Activated T-helper 17 cell treated with anti-CD3 and anti-CD28 coated beads, Interleukin-2, amount 50 U/mL, for 72 hours (primary cell): Measurements from ENCODE around the gene SMURF1. TPM values are rescaled to one million over a fixed set of nuclear protein-coding genes. Genes with fewer than 3 reads are reported as not detected.

ENCODE experiments used
- ATAC-seq: fragments of 150-1000 bp; cut with Tn5 transposase; replicated peaks from 2 replicates; pipeline ENCODE4 v1.10.0; 2021; ENCODE audit warnings: mild to moderate bottlenecking, moderate library complexity
- H3K27ac Mint-ChIP-seq: one replicate; pipeline ENCODE4 v1.8.0; 2022; ENCODE audit warnings: mixed read lengths
- H3K27me3 Mint-ChIP-seq: one replicate; pipeline ENCODE4 v1.8.0; 2022; ENCODE audit warnings: mixed read lengths
- H3K36me3 Mint-ChIP-seq: one replicate; pipeline ENCODE4 v1.8.0; 2022; ENCODE audit warnings: low read depth, mild to moderate bottlenecking, mixed read lengths
- H3K4me1 Mint-ChIP-seq: one replicate; pipeline ENCODE4 v1.8.0; 2022; ENCODE audit warnings: mixed read lengths
- H3K4me3 Mint-ChIP-seq: one replicate; pipeline ENCODE4 v1.8.0; 2022; ENCODE audit warnings: mild to moderate bottlenecking, mixed read lengths
- H3K9me3 Mint-ChIP-seq: one replicate; pipeline ENCODE4 v1.8.0; 2022; ENCODE audit warnings: mixed read lengths
- total RNA-seq, 2 donors: library from RNA; stranded (reverse); gene quantifications; one replicate each; pipeline ENCODE4 v1.2.3, GENCODE V29; 2022

The SMURF1 gene
- total RNA-seq, 2 donors from 2014 or later: 23.0 to 26.0 TPM

DNA sequence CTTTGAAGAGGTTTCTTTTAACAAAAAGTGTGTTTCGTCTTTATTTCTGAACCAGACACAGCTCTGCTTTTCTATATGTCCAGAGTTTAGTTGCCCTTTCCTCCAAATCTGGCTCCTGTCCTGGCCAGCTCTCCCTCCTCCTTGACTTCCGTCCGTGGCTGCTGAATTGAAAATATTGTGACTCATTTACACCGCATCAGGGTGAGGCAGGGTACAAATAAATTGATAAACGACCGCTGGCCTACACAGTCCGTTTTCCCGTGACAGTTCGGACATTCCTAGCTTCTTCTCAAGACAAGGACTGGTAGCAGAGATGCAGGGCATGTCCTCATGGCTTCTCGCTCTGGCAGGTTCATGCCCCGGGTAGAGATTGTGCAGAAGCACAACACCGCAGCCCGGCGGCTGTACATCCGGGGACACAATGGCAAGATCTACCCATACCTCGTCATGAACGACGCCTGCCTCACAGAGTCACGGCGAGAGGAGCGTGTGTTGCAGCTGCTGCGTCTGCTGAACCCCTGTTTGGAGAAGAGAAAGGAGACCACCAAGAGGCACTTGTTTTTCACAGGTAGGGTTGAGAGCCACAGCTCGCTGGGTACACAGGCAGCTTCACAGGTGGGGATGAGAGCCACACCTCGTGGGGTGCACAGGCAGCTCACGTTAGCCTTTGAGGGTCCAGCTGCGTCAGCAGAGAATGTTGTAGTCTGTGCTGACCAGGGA is 139.0 kb downstream of the SMURF1 start:
- H3K27me3 Mint-ChIP-seq: no peaks in the 10 kb centered on the region
- no peak overlapping the region for H3K27ac Mint-ChIP-seq
- no peak overlapping the region for H3K4me3 Mint-ChIP-seq
- no peaks in the 10 kb centered on the region for H3K9me3 Mint-ChIP-seq
- no peaks in the 10 kb centered on the region for H3K4me1 Mint-ChIP-seq
- ATAC-seq: no peak
- H3K36me3 Mint-ChIP-seq: peaks cover 99% of the 10 kb centered on the region

GRCh38 chr7:99004216-99004615 is 139.7 kb downstream of the SMURF1 start:
- no peaks in the 10 kb centered on the region for H3K9me3 Mint-ChIP-seq
- H3K27me3 Mint-ChIP-seq: no peaks in the 10 kb centered on the region
- no peak overlapping the region for H3K4me3 Mint-ChIP-seq
- no peak overlapping the region for H3K27ac Mint-ChIP-seq
- H3K4me1 Mint-ChIP-seq: no peaks in the 10 kb centered on the region
- peaks cover 99% of the 10 kb centered on the region for H3K36me3 Mint-ChIP-seq
- no peak for ATAC-seq

DNA sequence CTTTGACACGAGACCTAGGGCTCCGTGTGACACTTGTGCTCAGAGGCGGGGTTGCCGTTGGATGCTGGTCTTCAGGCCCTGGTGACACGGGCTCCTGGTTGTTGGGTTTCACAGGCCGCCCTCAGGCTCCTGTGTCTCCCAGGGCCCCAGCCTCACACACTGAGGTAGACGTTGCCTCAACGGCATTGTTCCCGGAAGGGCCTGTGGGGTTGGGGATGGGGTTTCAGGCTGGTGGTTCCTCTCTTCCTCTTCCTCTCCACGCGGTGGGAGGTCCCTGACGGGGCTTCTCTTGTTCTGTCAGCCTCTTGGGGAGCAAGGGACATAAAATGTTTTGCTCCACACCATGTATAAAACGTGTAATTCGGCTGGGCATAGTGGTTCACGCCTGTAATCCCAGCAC is 140.5 kb downstream of the SMURF1 start:
- Mint-ChIP-seq H3K4me3 (no peak overlapping the region), H3K36me3 (peaks cover 99% of the 10 kb centered on the region), H3K27ac (no peak overlapping the region), H3K9me3 (no peaks in the 10 kb centered on the region), H3K4me1 (no peaks in the 10 kb centered on the region), H3K27me3 (no peaks in the 10 kb centered on the region)
- no peak for ATAC-seq

DNA sequence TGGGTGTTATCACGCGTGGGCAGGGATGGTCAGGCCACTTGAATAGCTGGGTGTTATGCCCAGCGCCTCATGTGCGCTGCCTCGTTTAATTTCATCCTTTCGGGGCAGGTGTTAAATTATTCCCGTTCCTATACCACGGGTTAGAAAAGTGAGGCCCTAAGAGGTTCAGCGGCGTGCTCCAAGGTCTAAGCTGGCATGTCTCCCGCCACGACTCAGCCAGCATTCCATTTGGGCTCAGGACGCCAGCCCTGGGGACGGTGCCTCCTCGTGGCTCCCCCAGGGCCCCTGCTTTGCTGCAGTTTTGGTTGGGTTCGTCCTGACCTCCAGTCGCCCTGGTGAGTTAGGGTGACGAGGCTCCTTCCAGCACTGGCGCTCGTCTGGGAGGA is 141.1 kb downstream of the SMURF1 start:
- Mint-ChIP-seq H3K27ac (no peak overlapping the region), H3K4me1 (no peaks in the 10 kb centered on the region), H3K4me3 (no peak overlapping the region), H3K27me3 (no peaks in the 10 kb centered on the region), H3K9me3 (no peaks in the 10 kb centered on the region), H3K36me3 (peaks cover 97% of the 10 kb centered on the region)
- ATAC-seq: no peak

DNA sequence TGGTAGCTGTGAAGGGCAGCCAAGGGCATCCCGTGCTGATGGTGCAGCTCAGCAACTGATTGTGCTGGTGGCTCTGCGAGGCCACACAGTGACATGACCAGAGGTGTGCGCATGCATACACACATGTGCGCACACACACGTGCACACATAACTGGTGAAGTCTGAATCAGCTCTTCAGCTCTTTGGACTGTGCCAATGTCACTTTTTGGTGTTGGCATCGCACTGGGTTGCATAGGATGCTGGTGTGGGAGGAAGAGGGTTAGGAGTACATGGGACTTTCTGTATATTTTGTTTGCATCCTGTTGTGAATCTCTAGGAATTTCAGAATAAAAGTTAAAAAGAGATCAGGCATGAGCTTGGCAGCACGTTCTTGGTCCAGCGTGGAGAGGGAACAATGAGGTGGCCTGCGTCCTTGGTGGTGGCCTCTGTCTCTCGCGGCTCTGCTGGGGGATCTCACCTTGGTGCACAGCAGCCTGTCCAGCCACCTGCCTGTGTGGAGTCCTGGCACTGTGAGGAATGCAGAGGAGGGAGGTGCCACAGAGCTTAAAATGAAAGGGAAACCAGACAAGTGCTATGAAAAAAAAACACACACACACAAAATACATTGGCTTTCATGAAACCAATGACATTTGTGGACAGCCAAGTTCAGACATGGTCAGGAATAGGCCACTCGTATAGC is 141.6 kb downstream of the SMURF1 start:
- H3K4me1 Mint-ChIP-seq: no peaks in the 10 kb centered on the region
- no peak overlapping the region for H3K4me3 Mint-ChIP-seq
- H3K36me3 Mint-ChIP-seq: peaks cover 97% of the 10 kb centered on the region
- no peaks in the 10 kb centered on the region for H3K27me3 Mint-ChIP-seq
- no peak overlapping the region for H3K27ac Mint-ChIP-seq
- ATAC-seq: no peak
- no peaks in the 10 kb centered on the region for H3K9me3 Mint-ChIP-seq

GRCh38 chr7:99001482-99002147 is 142.3 kb downstream of the SMURF1 start:
- H3K36me3 Mint-ChIP-seq: peaks cover 97% of the 10 kb centered on the region
- peak overlapping the region; percentile 57 for H3K27ac Mint-ChIP-seq
- H3K27me3 Mint-ChIP-seq: no peaks in the 10 kb centered on the region
- no peak for ATAC-seq
- no peak overlapping the region for H3K4me3 Mint-ChIP-seq
- H3K4me1 Mint-ChIP-seq: no peaks in the 10 kb centered on the region
- H3K9me3 Mint-ChIP-seq: no peaks in the 10 kb centered on the region

GRCh38 chr7:99000904-99001465 is 142.9 kb downstream of the SMURF1 start:
- no peak for ATAC-seq
- H3K4me3 Mint-ChIP-seq: no peak overlapping the region
- peak overlapping the region; percentile 57 for H3K27ac Mint-ChIP-seq

DNA sequence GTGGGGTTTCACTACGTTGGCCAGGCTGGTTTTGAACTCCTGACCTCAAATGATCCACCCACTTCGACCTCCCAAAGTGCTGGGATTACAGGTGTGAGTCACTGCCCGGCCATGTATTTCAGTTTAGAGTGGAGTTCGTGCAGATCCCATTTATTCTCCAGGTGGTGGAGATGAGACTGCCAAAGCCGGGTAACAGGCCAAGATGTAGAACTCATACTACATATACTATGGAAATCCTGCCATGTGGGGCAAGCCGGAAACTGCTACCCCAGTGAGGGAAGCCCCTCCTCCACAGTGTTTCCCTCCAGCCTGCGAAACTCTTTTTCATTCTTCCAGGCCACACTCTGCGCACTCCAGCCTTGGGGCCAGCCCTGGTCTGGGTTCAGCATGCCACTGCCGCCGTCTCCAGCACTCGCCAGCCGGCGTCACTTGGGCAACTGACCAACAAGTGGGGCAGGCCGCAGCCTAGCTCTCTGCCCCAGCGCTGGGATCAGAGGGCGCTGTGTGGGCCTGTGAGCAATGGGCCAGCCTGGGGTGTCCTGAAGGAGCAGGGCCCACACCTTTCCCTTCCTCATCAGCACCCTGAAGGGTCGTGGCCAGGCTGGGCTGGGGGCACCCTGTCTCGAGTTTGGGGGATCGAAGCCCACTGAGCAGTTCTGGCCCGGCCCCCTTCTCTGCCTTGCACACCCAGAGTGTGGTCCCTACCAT is 143.6 kb downstream of the SMURF1 start:
- Mint-ChIP-seq H3K27ac (no peak overlapping the region), H3K27me3 (no peaks in the 10 kb centered on the region), H3K4me3 (no peak overlapping the region), H3K9me3 (no peaks in the 10 kb centered on the region), H3K4me1 (peaks cover 9% of the 10 kb centered on the region), H3K36me3 (peaks cover 97% of the 10 kb centered on the region)
- ATAC-seq: no peak

More at GRCh38 chr7:99000904-99001465, 142.9 kb downstream of the SMURF1 start:
- H3K36me3 Mint-ChIP-seq: peaks cover 97% of the 10 kb centered on the region
- H3K27me3 Mint-ChIP-seq: no peaks in the 10 kb centered on the region
- peaks cover 3% of the 10 kb centered on the region for H3K4me1 Mint-ChIP-seq
- H3K9me3 Mint-ChIP-seq: no peaks in the 10 kb centered on the region

- peaks cover 9% of the 10 kb centered on the region for H3K4me1 Mint-ChIP-seq
- no peak for ATAC-seq
- no peaks in the 10 kb centered on the region for H3K9me3 Mint-ChIP-seq
- no peak overlapping the region for H3K4me3 Mint-ChIP-seq
- H3K36me3 Mint-ChIP-seq: peaks cover 97% of the 10 kb centered on the region
- H3K27me3 Mint-ChIP-seq: no peaks in the 10 kb centered on the region
- H3K27ac Mint-ChIP-seq: peak overlapping the region; percentile 51
Measured at GRCh38 chr7:98998821-98999725, 144.8 kb downstream of the SMURF1 start.

- Mint-ChIP-seq H3K4me3 (no peak overlapping the region), H3K27ac (no peak overlapping the region), H3K27me3 (no peaks in the 10 kb centered on the region), H3K9me3 (no peaks in the 10 kb centered on the region), H3K4me1 (peaks cover 9% of the 10 kb centered on the region), H3K36me3 (peaks cover 95% of the 10 kb centered on the region)
- ATAC-seq: no peak
Measured at GRCh38 chr7:98997846-98998245, 146.1 kb downstream of the SMURF1 start.

DNA sequence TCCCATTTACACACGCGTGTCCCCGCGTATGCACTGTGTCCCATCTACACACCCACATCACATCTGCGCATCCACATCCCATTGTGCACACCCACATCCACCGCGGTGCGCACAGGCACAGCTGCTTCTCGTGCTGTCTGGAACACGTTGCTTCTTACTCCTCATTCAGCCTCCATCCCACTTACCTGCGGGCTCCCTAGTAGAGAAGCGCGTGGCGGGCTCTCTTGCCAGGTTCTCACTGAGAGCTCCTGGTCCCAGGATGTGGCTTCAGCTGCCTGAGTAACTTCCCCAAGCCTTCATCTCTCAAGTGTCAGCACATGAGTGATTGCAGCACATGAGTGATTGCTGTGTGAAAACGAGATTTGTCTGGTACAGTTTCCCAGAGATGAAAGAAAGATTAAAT is 147.8 kb downstream of the SMURF1 start:
- Mint-ChIP-seq H3K9me3 (no peaks in the 10 kb centered on the region), H3K27ac (peak overlapping the region; percentile 62), H3K27me3 (no peaks in the 10 kb centered on the region), H3K4me3 (no peak overlapping the region), H3K4me1 (peaks cover 9% of the 10 kb centered on the region), H3K36me3 (peaks cover 95% of the 10 kb centered on the region)
- peak; percentile 74 for ATAC-seq

DNA sequence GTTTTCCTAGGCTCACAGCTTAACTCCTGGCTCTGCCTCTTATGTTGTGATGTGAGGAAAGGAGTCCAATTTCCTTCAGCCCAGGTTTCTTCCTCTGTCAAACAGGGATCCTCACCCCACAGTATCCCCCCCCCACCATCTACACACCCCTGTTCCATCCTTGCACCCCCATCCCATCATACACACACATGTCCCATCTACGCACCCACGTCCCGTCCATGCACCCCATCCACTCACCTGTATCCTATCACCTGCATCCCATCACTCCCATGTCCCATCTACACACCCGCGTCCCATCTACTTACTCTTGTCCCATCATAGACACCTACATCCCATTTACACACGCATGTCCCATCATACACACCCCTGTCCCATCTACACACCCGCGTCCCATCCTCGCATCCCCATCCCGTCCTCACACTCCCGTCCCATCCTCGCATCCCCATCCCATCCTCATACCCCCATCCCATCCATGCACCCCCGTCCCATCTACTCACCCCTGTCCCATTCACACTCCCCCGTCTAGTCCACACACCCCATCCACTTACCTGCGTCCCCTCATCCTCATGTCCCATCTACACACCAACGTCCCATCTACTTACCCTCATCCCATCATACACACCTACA is 148.3 kb downstream of the SMURF1 start:
- Mint-ChIP-seq H3K4me1 (peaks cover 9% of the 10 kb centered on the region), H3K36me3 (peaks cover 95% of the 10 kb centered on the region), H3K9me3 (no peaks in the 10 kb centered on the region), H3K27me3 (no peaks in the 10 kb centered on the region), H3K27ac (peak overlapping the region; percentile 62), H3K4me3 (no peak overlapping the region)
- peak; percentile 16 for ATAC-seq

GRCh38 chr7:98995111-98995510 is 148.8 kb downstream of the SMURF1 start:
- no peak overlapping the region for H3K4me3 Mint-ChIP-seq
- ATAC-seq: no peak
- H3K9me3 Mint-ChIP-seq: no peaks in the 10 kb centered on the region
- peak overlapping the region; percentile 62 for H3K27ac Mint-ChIP-seq
- peaks cover 95% of the 10 kb centered on the region for H3K36me3 Mint-ChIP-seq
- H3K4me1 Mint-ChIP-seq: peaks cover 9% of the 10 kb centered on the region
- H3K27me3 Mint-ChIP-seq: no peaks in the 10 kb centered on the region
